Hepatocyte (in vitro differentiated cells): ENCODE results near the gene ENTPD3. TPM values are rescaled to one million over a fixed set of nuclear protein-coding genes. Genes with fewer than 3 reads are reported as not detected.

Experiments used
- DNase-seq: peaks from one replicate; pipeline ENCODE4 v3.0.0-alpha.2; 2016; ENCODE audit warnings: low spot score
- H2AFZ ChIP-seq: fragments of 200-600 bp; sonication (generic); 2 replicates; pipeline ENCODE4 v1.6.0; 2016; ENCODE audit warnings: antibody characterized with exemption, mild to moderate bottlenecking
- H3K27ac ChIP-seq: fragments of 200-600 bp; sonication (generic); 2 replicates; pipeline ENCODE4 v1.5.1; 2016; ENCODE audit warnings: mild to moderate bottlenecking
- H3K27me3 ChIP-seq: fragments of 200-600 bp; sonication (generic); 2 replicates; pipeline ENCODE4 v1.6.1; 2016
- H3K36me3 ChIP-seq: fragments of 200-600 bp; sonication (generic); replicated peaks from 2 replicates; pipeline ENCODE4 v1.5.1; 2016; ENCODE audit warnings: low read depth; ENCODE audit not compliant: insufficient read depth
- H3K4me1 ChIP-seq: fragments of 200-600 bp; sonication (generic); 2 replicates; pipeline ENCODE4 v1.5.1; 2016; ENCODE audit warnings: mild to moderate bottlenecking, moderate library complexity; ENCODE audit not compliant: insufficient read depth
- H3K4me2 ChIP-seq: fragments of 200-600 bp; sonication (generic); 2 replicates; pipeline ENCODE4 v1.6.0; 2016
- H3K4me3 ChIP-seq: fragments of 200-600 bp; sonication (generic); 2 replicates; pipeline ENCODE4 v1.5.1; 2016; ENCODE audit warnings: mild to moderate bottlenecking
- H3K79me2 ChIP-seq: fragments of 200-600 bp; sonication (generic); 2 replicates; pipeline ENCODE4 v1.6.0; 2017; ENCODE audit warnings: mild to moderate bottlenecking
- H3K9me2 ChIP-seq: fragments of 200-600 bp; sonication (generic); replicated peaks from 2 replicates; pipeline ENCODE4 v1.6.0; 2017; ENCODE audit warnings: mild to moderate bottlenecking; ENCODE audit not compliant: insufficient read depth
- H3K9me3 ChIP-seq: fragments of 200-600 bp; sonication (generic); 2 replicates; pipeline ENCODE4 v1.5.1; 2016; ENCODE audit warnings: low read depth, mild to moderate bottlenecking
- H4K20me1 ChIP-seq: fragments of 200-600 bp; sonication (generic); 2 replicates; pipeline ENCODE4 v1.6.0; 2016; ENCODE audit warnings: mild to moderate bottlenecking; ENCODE audit not compliant: insufficient read depth, poor library complexity, severe bottlenecking
- EZH2 ChIP-seq: fragments of 200-600 bp; sonication (generic); IDR thresholded peaks from 2 replicates; pipeline ENCODE4 v1.6.1; 2016; ENCODE audit warnings: antibody characterized with exemption, mild to moderate bottlenecking, borderline replicate concordance
- EZH2phosphoT487 ChIP-seq: fragments of 200-600 bp; sonication (generic); IDR thresholded peaks from one replicate; pipeline ENCODE4 v1.6.1; 2018; ENCODE audit warnings: antibody characterized with exemption, mild to moderate bottlenecking, low read depth, moderate library complexity; ENCODE audit not compliant: unreplicated experiment, severe bottlenecking
- WGBS: methylation state at CpG from one replicate; pipeline ENCODE4 v1.1.6; 2016; ENCODE audit warnings: low lambda C conversion rate; ENCODE audit errors: missing lambda C conversion rate; 5-methylcytosine and 5-hydroxymethylcytosine counted together
- polyA plus RNA-seq: library from polyadenylated mRNA; unstranded; fragments of >200 nt; fragmentation: Nextera tagmentation; extraction: Ambion mirVana; gene quantifications from 2 replicates; pipeline ENCODE4 v1.2.1, GENCODE V29; 2016
- total RNA-seq: library from RNA; depleted of rRNA; stranded (reverse); fragments of >200 nt; gene quantifications from 2 replicates; pipeline ENCODE4 v1.2.3, GENCODE V29; 2014
- TF ChIP-seq, protein P1 (sequence below): fragments of 200-600 bp; sonication (generic); IDR thresholded peaks from 2 replicates; pipeline ENCODE4 v1.5.1; 2016; ENCODE audit warnings: antibody characterized with exemption, mild to moderate bottlenecking; ENCODE audit not compliant: poor library complexity

Gene ENTPD3
- total and polyA plus RNA-seq, 2 experiments from 2014 or later = 1.7 to 2.4 TPM

DNA sequence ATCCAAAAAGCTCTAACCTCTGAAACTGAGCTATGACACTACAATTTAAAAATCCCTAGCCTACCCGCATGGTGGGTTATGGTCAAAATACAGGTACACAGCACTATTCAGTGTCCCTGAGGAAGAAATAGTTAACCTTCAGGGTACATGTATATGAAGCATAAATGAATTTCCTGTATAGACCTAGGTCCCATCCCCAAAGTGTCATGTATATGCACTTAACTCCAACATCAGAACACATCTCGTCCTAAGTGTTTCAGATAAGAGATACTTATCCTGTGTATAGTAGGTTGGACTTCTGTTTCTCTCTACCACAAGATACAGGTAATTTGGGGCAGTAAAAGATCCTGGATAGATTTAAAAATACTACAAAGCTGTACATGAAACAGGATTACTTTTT is 76.6 kb downstream of the ENTPD3 start:
- H3K9me3 ChIP-seq = no peaks in the 10 kb centered on the region
- H3K4me1 ChIP-seq = peaks cover 6% of the 10 kb centered on the region
- WGBS = 96% methylated on average over 2 of the region's 2 CpGs
- no peak for DNase-seq
- peaks cover 23% of the 10 kb centered on the region for H4K20me1 ChIP-seq
- no peak overlapping the region for H3K4me2 ChIP-seq
- no peaks in the 10 kb centered on the region for H3K9me2 ChIP-seq
- H3K27me3 ChIP-seq = no peaks in the 10 kb centered on the region
- no peak overlapping the region for H3K27ac ChIP-seq
- H2AFZ ChIP-seq = no peak overlapping the region
- TF ChIP-seq, protein P1, sequence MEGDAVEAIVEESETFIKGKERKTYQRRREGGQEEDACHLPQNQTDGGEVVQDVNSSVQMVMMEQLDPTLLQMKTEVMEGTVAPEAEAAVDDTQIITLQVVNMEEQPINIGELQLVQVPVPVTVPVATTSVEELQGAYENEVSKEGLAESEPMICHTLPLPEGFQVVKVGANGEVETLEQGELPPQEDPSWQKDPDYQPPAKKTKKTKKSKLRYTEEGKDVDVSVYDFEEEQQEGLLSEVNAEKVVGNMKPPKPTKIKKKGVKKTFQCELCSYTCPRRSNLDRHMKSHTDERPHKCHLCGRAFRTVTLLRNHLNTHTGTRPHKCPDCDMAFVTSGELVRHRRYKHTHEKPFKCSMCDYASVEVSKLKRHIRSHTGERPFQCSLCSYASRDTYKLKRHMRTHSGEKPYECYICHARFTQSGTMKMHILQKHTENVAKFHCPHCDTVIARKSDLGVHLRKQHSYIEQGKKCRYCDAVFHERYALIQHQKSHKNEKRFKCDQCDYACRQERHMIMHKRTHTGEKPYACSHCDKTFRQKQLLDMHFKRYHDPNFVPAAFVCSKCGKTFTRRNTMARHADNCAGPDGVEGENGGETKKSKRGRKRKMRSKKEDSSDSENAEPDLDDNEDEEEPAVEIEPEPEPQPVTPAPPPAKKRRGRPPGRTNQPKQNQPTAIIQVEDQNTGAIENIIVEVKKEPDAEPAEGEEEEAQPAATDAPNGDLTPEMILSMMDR = no peak
- no peak for TF ChIP-seq EZH2
- TF ChIP-seq EZH2phosphoT487 = no peak
- no peaks in the 10 kb centered on the region for H3K36me3 ChIP-seq
- H3K4me3 ChIP-seq = no peak overlapping the region
- peaks cover 20% of the 10 kb centered on the region for H3K79me2 ChIP-seq

- no peak overlapping the region for H3K27ac ChIP-seq
- no peak overlapping the region for H3K4me2 ChIP-seq
- no peak for DNase-seq
- no peaks in the 10 kb centered on the region for H3K36me3 ChIP-seq
- TF ChIP-seq, protein P1 = no peak
- TF ChIP-seq EZH2phosphoT487 = no peak
- TF ChIP-seq EZH2 = no peak
- H3K4me1 ChIP-seq = no peaks in the 10 kb centered on the region
- no peak overlapping the region for H3K4me3 ChIP-seq
- H3K27me3 ChIP-seq = no peaks in the 10 kb centered on the region
- no peak overlapping the region for H2AFZ ChIP-seq
- no peaks in the 10 kb centered on the region for H3K9me2 ChIP-seq
- no peaks in the 10 kb centered on the region for H3K9me3 ChIP-seq
- 78% methylated on average over 9 of the region's 9 CpGs for WGBS
- peaks cover 14% of the 10 kb centered on the region for H4K20me1 ChIP-seq
- peaks cover 11% of the 10 kb centered on the region for H3K79me2 ChIP-seq
Observed at GRCh38 chr3:40464339-40465110, 77.5 kb downstream of the ENTPD3 start.

DNA sequence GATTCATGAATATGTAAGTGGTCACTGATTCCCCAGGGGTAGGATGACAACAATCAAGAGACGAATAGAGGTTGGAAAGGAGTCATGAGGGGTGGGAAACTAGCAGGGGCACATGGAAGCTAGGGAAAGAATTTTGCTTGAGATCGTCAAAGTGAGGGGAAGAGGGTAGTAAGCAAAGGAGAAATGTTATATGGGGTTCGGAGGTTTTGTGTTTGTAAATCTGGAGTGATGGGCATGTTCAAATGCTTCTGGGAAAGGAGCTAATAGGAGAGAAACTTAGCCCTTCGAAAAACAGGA is 78.1 kb downstream of the ENTPD3 start:
- H3K4me2 ChIP-seq = no peak overlapping the region
- H3K27ac ChIP-seq = no peak overlapping the region

GRCh38 chr3:40465456-40465855 is 78.5 kb downstream of the ENTPD3 start:
- Histone ChIP-seq H3K27me3 (no peaks in the 10 kb centered on the region), H3K9me2 (no peaks in the 10 kb centered on the region), H3K4me1 (no peaks in the 10 kb centered on the region), H2AFZ (no peak overlapping the region), H3K4me2 (no peak overlapping the region), H4K20me1 (peaks cover 9% of the 10 kb centered on the region), H3K9me3 (no peaks in the 10 kb centered on the region), H3K79me2 (peaks cover 4% of the 10 kb centered on the region), H3K27ac (no peak overlapping the region), H3K36me3 (no peaks in the 10 kb centered on the region), H3K4me3 (no peak overlapping the region)
- TF ChIP-seq, protein P1 = no peak
- TF ChIP-seq EZH2phosphoT487 (no peak), EZH2 (no peak)
- DNase-seq = no peak
- 92% methylated on average over 2 of the region's 2 CpGs for WGBS

More for the DNA sequence above, 78.1 kb downstream of the ENTPD3 start:
- no peak overlapping the region for H3K4me3 ChIP-seq
- no peak for TF ChIP-seq EZH2
- DNase-seq = no peak
- WGBS = 85% methylated on average over 4 of the region's 4 CpGs
- no peaks in the 10 kb centered on the region for H3K4me1 ChIP-seq
- H3K79me2 ChIP-seq = peaks cover 8% of the 10 kb centered on the region
- no peaks in the 10 kb centered on the region for H3K9me3 ChIP-seq
- no peaks in the 10 kb centered on the region for H3K9me2 ChIP-seq
- H3K36me3 ChIP-seq = no peaks in the 10 kb centered on the region
- no peaks in the 10 kb centered on the region for H3K27me3 ChIP-seq
- peaks cover 13% of the 10 kb centered on the region for H4K20me1 ChIP-seq
- H2AFZ ChIP-seq = no peak overlapping the region
